ENCODE measurements around the gene RFT1. TPM values are rescaled to one million over a fixed set of nuclear protein-coding genes. Genes with fewer than 3 reads are reported as not detected.

Gene RFT1
- total and polyA plus RNA-seq, 2 of the 13 experiments (the other 11 are each of a cell fraction or from before 2014, with no cell fraction given), result 23.2 to 37.0 TPM

DNA sequence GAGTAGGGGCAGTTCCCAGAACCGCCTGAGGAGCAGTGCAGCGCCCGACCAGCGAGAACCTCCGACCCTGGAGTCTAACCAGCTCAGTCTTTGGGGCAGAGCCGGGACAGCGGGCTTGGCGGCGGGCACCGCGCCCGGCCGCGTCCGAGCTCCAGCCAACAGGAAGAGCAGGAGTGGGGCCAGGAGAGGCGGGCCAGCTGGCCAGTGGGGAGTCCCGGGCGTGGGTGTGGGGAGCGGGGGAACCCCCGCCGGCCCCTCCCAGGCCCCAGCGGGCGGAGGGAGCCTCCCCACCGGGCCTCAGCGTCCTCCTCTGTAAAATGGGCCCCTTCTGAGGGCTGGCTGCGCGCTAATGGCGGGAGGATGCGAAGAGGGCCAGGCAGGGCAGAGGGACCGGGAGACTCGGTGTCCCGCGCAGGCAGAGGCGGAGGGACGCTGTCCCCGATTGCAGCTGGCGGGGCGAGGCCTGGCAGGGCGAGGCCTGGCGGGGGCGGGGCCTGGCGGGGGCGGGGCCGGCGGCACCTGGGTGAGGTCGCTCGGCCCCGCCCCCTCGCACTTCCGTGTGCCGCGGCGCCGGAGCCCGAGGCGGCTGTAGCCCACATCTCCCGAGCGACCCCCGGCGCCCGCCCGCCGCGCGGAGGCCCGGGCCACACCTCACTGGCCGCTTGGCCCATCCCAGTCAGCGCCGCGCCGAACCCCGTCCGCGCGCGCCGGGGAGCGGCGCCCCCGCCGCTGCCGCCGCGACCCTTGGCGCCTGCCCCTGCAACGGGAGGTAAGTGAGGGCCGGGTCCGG, 30.6 kb upstream of the RFT1 start, which contains the start of gene PRKCD (continued):
- TF ChIP-seq, protein P1, sequence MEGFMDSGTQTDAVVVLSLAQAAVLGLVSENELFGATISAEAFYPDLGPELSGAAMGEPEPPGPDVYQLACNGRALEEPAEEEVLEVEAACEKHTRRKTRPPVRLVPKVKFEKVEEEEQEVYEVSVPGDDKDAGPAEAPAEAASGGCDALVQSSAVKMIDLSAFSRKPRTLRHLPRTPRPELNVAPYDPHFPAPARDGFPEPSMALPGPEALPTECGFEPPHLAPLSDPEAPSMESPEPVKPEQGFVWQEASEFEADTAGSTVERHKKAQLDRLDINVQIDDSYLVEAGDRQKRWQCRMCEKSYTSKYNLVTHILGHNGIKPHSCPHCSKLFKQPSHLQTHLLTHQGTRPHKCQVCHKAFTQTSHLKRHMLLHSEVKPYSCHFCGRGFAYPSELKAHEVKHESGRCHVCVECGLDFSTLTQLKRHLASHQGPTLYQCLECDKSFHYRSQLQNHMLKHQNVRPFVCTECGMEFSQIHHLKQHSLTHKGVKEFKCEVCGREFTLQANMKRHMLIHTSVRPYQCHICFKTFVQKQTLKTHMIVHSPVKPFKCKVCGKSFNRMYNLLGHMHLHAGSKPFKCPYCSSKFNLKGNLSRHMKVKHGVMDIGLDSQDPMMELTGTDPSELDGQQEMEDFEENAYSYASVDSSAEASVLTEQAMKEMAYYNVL (CRISPR knock-in tag; IDR thresholded peaks at IDR 0.05; ENCODE audit: borderline replicate concordance), result peak; percentile 41; the same call in 1 of the 2 replicates
- TF ChIP-seq JUNB (CRISPR knock-in tag; IDR thresholded peaks at IDR 0.05; ENCODE audit: borderline replicate concordance), result no peak
- TF ChIP-seq ZBTB42 (CRISPR knock-in tag; IDR thresholded peaks at IDR 0.05), result no peak
- TF ChIP-seq, protein P2, sequence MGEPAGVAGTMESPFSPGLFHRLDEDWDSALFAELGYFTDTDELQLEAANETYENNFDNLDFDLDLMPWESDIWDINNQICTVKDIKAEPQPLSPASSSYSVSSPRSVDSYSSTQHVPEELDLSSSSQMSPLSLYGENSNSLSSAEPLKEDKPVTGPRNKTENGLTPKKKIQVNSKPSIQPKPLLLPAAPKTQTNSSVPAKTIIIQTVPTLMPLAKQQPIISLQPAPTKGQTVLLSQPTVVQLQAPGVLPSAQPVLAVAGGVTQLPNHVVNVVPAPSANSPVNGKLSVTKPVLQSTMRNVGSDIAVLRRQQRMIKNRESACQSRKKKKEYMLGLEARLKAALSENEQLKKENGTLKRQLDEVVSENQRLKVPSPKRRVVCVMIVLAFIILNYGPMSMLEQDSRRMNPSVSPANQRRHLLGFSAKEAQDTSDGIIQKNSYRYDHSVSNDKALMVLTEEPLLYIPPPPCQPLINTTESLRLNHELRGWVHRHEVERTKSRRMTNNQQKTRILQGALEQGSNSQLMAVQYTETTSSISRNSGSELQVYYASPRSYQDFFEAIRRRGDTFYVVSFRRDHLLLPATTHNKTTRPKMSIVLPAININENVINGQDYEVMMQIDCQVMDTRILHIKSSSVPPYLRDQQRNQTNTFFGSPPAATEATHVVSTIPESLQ (CRISPR knock-in tag; conservative IDR thresholded peaks at IDR 0.05), result no peak
- TF ChIP-seq, protein P3, sequence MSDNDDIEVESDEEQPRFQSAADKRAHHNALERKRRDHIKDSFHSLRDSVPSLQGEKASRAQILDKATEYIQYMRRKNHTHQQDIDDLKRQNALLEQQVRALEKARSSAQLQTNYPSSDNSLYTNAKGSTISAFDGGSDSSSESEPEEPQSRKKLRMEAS (IDR thresholded peaks at IDR 0.05), result peak; percentile 25; the same call in 1 of the 2 replicates
- no peak for TF ChIP-seq SP5 (CRISPR knock-in tag; IDR thresholded peaks at IDR 0.05; ENCODE audit: borderline replicate concordance, low read depth)
- TF ChIP-seq RARG (CRISPR knock-in tag; IDR thresholded peaks at IDR 0.05; ENCODE audit: low read depth), result no peak
- TF ChIP-seq, protein P4, sequence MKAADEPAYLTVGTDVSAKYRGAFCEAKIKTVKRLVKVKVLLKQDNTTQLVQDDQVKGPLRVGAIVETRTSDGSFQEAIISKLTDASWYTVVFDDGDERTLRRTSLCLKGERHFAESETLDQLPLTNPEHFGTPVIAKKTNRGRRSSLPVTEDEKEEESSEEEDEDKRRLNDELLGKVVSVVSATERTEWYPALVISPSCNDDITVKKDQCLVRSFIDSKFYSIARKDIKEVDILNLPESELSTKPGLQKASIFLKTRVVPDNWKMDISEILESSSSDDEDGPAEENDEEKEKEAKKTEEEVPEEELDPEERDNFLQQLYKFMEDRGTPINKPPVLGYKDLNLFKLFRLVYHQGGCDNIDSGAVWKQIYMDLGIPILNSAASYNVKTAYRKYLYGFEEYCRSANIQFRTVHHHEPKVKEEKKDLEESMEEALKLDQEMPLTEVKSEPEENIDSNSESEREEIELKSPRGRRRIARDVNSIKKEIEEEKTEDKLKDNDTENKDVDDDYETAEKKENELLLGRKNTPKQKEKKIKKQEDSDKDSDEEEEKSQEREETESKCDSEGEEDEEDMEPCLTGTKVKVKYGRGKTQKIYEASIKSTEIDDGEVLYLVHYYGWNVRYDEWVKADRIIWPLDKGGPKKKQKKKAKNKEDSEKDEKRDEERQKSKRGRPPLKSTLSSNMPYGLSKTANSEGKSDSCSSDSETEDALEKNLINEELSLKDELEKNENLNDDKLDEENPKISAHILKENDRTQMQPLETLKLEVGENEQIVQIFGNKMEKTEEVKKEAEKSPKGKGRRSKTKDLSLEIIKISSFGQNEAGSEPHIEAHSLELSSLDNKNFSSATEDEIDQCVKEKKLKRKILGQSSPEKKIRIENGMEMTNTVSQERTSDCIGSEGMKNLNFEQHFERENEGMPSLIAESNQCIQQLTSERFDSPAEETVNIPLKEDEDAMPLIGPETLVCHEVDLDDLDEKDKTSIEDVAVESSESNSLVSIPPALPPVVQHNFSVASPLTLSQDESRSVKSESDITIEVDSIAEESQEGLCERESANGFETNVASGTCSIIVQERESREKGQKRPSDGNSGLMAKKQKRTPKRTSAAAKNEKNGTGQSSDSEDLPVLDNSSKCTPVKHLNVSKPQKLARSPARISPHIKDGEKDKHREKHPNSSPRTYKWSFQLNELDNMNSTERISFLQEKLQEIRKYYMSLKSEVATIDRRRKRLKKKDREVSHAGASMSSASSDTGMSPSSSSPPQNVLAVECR (CRISPR knock-in tag; IDR thresholded peaks at IDR 0.05; ENCODE audit: borderline replicate concordance), result peak; percentile 58; the same call in 1 of the 2 replicates
- no peak for TF ChIP-seq ZNF749 (CRISPR knock-in tag; IDR thresholded peaks at IDR 0.05; ENCODE audit: borderline replicate concordance)
- no peak for TF ChIP-seq NFKBIZ (CRISPR knock-in tag; IDR thresholded peaks at IDR 0.05)
- no peak for TF ChIP-seq ZNF296 (CRISPR knock-in tag; conservative IDR thresholded peaks at IDR 0.05)
- TF ChIP-seq, protein P5, sequence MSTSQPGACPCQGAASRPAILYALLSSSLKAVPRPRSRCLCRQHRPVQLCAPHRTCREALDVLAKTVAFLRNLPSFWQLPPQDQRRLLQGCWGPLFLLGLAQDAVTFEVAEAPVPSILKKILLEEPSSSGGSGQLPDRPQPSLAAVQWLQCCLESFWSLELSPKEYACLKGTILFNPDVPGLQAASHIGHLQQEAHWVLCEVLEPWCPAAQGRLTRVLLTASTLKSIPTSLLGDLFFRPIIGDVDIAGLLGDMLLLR (CRISPR knock-in tag; IDR thresholded peaks at IDR 0.05), result no peak
- TF ChIP-seq, protein P6, sequence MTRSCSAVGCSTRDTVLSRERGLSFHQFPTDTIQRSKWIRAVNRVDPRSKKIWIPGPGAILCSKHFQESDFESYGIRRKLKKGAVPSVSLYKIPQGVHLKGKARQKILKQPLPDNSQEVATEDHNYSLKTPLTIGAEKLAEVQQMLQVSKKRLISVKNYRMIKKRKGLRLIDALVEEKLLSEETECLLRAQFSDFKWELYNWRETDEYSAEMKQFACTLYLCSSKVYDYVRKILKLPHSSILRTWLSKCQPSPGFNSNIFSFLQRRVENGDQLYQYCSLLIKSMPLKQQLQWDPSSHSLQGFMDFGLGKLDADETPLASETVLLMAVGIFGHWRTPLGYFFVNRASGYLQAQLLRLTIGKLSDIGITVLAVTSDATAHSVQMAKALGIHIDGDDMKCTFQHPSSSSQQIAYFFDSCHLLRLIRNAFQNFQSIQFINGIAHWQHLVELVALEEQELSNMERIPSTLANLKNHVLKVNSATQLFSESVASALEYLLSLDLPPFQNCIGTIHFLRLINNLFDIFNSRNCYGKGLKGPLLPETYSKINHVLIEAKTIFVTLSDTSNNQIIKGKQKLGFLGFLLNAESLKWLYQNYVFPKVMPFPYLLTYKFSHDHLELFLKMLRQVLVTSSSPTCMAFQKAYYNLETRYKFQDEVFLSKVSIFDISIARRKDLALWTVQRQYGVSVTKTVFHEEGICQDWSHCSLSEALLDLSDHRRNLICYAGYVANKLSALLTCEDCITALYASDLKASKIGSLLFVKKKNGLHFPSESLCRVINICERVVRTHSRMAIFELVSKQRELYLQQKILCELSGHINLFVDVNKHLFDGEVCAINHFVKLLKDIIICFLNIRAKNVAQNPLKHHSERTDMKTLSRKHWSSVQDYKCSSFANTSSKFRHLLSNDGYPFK (CRISPR knock-in tag; IDR thresholded peaks at IDR 0.05; ENCODE audit: borderline replicate concordance), result no peak
- TF ChIP-seq EED (CRISPR knock-in tag; IDR thresholded peaks at IDR 0.05), result no peak
- TF ChIP-seq KAT7 (CRISPR knock-in tag; IDR thresholded peaks at IDR 0.05; ENCODE audit: borderline replicate concordance), result no peak
